HG03457 (cell line): ENCODE measurements around the gene UQCRHL.
"Not testable (repeated sequence)": the region's sequence is repeated elsewhere in the genome, so short reads cannot be mapped to it uniquely, and the experiment has no call there.

Experiments
- ATAC-seq: cut with Tn5 transposase; IDR thresholded peaks from one replicate; pipeline ENCODE4 v1.9.1; 2021; ENCODE audit warnings: moderate number of reproducible peaks; ENCODE audit not compliant: unreplicated experiment

UQCRHL gene

GRCh38 chr1:15807549-15807948, at the start of gene UQCRHL:
UQCRHL (minus strand) TSS chr1:15807649; CDS start chr1:15807649, 0 bp downstream.
- ATAC-seq: not testable (repeated sequence)

- no peak for ATAC-seq
Observed at GRCh38 chr1:15856888-15857287, 49.4 kb upstream of the UQCRHL start.

DNA sequence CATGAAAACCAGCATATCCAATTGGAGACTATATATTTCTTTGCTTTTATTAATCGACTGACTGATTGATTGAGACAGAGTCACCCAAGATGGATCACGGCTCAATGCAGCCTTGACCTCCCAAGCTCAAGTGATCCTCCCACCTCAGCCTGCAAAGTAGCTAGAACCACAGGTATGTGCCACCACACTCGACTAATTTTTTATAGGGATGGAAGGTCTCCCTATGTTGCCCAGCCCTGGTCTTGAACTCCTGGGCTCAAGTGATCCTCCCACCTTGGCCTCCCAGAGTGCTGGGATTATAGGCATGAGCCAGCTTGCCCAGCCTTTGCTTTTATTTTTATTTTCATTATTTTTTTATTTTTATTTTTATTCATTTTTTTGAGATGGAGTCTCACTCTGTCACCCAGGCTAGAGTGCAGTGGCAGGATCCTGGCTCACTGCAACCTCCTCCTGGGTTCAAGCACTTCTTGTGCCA, 45.4 kb upstream of the UQCRHL start:
- ATAC-seq: no peak

- no peak for ATAC-seq
Observed at GRCh38 chr1:15852036-15852827, 44.8 kb upstream of the UQCRHL start.

DNA sequence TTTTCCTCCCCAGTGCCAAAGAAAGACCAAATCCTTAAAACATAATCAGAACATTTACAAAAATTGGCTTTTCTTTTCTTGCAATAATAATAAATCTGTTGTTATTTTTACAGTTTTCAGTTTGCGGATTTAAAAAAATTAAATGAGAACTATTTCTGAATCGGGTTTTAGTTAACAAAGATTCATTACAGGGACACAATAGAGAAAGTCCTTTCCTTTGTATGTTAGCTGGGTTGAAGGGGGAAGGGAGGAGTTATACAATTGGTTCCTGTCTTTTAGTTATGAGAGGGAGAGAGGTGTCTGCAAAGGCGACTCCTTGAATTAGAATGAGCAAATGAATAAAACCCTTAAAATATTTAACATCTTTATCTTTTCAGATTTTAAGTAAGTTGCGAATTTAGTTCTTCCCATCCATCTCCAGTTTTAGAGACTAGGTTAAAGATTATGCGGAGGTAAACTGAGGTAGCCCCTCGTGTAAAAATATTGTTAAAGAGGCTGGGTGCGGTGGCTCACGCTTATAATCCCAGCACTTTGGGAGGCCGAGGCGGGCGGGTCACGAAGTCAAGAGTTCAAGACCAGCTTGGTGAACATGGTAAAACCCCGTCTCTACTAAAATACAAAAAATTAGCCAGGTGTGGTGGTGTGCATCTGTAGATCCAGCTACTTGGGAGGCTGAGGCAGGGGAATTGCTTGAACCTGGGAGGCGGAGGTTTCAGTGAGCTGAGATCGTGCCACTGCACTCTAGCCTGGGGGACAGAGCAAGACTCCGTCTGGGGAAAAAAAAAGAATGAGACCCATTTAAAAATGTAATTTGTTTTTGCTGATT, 44.0 kb upstream of the UQCRHL start:
- ATAC-seq: no peak

- ATAC-seq: no peak
Observed at GRCh38 chr1:15850471-15851001, 43.1 kb upstream of the UQCRHL start.

DNA sequence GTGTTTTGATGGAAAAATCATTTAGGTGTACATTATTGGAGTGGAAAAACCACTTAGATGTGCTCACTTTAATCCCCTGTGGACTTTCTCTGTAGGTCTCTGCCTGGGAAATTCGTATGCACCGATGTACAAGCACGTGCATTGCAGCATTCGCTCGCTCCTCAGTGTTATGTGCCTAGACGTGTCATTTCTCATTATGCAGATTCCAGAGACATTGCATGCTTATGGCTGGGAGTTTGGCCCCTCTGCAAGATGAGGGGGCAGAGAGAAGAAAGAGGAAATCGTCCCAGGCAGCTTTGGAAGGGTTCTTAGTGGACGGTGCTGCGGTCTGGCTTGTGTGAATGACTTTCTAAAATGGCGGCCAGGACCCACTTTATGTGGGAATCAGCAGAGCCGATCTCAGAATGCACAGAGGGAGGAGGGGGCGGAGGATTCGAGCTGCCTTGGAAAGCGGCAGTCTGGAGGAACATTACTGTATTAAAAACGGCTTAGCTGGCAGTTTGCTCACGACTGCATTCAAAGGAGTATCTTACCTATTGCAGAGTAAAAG, 42.4 kb upstream of the UQCRHL start:
- ATAC-seq: no peak

DNA sequence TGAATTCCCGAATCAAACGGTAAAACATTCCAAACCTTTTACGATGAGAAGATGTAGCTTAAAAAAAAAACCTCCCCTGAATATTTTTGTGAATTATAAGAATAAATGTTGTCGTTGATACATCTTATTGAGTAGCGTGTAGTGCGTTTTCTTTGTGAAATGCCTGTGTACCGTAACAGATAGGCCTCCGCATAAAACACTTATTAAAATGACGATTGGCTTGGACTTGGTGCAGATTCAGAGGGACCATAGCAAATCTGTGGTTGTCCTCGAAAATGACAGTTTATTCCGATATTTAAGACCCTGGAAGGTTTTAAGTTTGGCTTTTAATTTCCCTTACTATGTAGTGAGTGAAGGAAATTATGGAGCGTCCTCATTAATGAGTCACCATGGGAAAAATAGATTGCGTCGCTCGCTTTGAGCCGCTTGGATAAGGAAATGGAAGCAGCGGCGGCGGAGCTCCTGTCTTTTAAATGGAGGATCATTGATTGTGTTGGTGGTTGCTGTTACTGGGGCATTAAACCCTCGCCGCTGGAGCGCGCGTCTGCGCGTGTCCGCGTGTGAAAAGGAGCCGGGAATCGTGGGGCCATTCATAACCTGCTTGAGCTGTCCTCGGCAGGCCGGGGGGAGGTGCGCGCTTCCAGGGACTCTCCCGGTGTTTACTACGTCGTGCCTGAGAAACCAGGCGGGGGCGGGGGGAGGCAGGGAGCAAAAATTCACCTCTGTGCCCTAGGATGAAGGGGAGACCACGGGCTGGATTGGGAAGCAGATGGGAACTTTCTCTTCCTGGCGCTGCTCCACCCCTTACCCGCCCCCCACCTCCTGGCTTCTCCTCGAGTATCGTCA, 41.7 kb upstream of the UQCRHL start:
- no peak for ATAC-seq

DNA sequence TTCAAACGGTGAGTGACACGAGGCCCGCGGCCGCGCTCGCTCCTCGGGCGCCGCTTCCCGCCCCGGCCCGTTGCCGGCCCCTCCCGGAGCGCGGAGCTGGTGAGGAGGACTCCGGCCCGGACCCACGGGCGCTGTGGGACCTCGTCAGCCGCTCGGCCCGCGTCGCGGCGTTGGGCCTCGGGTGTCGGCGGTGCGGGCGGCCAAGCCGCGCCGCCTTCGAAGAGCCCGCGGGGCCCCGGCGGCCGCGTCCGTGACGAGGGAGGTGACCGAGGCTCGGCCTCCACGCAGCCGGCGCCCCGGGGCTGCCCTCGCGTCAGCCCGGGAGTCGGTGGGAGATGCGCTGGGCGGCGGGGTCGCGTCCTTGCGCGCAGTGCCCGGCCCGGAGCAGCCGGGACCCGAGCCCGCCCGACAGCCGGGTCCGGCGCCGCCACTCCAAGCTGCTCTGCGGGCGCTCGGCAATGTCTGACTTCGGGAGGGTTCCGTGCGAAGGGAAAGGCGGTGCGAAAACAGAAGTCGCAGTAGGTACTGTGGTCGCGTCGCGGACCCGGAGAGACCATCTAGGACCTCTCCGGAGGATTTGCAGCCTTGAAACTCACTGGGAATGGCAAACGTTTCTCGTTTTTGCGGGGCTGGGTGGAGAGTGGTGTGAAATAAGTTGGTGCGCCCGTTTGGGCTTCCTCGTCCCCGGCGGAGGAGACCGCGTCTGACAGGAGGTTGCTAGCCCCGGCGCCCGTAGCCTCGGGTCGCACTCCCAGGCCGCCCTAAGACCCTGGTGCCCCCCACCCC, 40.9 kb upstream of the UQCRHL start:
- peak; percentile 11 for ATAC-seq

DNA sequence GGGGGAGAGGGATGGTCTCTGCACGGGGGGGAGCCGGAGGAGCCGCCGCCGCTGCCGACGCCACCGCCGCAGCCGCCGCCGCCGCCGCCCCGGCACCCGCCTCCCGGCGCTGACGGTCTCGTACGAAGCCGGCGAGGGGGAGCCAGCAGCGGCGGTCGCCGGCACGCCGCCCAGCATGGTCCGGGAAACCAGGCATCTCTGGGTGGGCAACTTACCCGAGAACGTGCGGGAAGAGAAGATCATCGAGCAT, 40.4 kb upstream of the UQCRHL start:
- ATAC-seq: no peak

DNA sequence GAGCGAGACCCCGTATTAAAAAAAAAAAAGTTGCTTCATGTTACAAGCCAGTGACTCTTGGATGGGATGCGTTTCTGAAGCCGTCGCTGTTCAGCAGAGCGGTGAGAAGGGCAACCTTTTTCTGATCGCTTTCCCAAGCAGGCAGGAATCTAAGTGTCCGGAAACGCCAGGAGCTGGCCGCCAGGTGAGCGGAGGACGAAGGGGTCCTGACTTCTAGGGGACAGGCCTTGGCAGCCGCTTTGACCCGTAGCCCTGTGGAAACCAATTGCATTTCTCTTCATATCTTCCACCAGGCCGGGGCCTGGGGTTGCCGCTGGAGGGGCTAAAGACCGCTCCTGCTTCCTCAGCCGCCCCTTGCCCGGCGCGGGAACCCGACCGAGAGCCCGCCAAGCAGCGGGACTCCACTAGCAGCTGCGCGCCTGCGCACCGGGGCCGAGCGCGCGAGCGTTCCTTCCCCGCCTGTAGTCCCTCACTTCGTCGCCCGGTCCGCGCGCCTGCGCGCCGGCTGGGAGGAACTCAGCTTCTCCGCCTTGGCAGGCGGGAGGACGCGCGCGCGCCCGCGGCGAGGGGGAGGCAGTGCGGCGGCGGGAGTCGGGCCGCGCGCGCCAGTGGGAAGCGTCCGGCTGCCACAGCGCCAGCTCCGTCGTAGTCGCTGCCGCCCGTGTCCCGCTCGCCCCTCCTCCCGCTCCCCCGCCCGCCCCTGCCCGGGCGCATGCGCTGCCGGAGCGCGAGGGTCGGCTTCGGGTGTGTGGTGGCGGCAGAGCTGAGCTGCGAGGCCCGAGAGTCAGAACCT, 39.8 kb upstream of the UQCRHL start, which contains the start of gene SPEN:
SPEN (plus strand) TSS at position 608 of the 793 bp plus-strand sequence. CDS start 361 bp downstream, outside the sequence.
- ATAC-seq: peak; percentile 37

- not testable (repeated sequence) for ATAC-seq
Observed at GRCh38 chr1:15846056-15846455, 38.6 kb upstream of the UQCRHL start.

DNA sequence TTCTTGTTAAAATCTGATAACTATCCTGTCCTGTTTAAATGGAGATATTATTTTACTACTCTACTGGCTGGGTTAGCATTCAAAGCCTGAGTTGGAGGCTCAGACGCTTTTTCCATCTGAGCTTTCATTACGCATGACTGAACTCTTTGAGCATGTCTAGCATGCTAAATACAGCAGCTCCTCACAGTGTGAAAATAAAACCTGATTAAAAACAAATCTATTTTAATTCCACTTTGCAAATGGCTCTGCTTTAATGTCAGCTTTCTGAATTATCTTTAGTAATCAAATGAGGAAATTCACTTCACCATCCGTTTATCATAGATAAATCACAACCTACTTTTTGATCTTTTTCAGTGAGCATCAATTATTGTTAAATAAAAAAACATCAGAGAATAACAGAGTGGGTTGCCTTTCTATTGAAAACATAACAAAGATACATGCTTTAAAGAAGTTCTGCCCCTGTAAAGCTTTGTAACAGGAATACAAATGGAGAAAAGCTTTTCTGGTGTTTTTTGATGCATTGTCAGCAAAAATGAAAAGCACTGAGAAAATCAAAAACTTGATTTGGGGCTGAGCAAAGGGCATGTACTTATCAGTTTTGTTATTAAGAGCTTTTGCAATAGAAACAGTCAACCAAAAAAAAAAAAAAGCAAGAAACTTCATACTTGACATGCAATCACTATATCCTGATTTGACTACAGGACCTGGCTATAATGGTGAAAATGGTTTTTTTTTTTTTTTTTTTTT, 36.5 kb upstream of the UQCRHL start:
- no peak for ATAC-seq

DNA sequence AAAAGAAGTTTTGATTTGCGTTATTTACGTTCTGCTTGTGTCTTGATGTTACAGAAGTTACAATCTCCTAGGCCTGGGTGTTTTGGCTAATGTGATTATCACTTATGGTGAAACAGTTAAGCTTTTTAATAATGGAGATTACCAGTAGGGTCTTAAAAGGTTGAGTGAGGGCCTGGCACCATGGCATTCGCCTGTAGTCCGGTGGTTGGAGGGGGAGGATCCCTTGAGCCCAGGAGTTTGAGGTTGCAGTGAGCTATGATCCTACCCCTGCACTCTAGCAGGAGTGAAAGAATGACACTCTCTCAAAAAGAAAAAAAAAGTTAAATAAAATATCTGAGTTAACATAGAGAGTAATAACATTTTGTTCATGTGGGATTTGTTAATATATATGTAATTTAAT, 31.3 kb upstream of the UQCRHL start:
- ATAC-seq: no peak

GRCh38 chr1:15837931-15838330, 30.5 kb upstream of the UQCRHL start:
- ATAC-seq: no peak

DNA sequence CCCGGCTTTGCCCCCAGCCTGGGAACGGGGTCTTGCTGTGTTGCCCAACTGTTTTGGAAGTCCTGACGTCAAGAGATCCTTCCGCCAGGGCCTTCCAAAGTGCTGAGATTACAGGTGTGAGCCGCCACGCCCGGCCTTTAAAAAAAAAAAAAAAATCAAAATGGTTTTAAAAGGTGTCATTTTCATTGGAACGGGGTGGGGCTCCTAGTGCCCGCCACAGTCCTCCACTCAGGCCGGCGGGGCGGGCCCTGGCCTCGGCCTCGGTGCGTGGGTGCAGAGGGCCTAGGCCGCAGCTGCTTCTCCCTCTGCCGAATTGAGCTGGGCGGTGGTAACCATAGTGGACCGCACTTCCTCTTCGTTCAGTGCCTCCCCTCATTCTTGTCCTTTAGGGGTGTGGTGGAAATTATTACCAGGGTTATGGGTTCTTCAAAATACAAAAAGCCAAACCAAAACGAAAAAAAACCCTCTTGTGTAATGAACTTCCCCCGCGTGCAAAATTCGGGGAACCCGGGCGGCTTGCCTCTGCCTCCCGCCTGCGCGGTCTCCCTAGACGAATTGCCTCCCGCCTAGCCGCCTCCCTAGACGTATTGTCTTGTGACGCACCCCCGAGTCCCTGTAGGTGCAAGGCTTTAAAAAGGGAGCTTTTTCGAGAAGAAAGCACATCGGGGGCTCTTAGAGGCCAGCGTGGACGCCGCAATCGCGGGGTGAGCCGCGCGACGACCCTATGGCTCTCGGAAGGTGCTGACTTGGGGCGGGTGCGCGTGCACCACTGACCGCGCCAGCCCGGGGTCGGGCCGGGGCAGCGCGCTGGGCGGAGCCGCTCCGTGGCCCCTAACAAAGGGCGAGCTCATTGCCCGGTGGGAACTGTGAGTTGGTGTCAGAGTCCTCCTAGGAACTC, 29.6 kb upstream of the UQCRHL start:
- no peak for ATAC-seq

DNA sequence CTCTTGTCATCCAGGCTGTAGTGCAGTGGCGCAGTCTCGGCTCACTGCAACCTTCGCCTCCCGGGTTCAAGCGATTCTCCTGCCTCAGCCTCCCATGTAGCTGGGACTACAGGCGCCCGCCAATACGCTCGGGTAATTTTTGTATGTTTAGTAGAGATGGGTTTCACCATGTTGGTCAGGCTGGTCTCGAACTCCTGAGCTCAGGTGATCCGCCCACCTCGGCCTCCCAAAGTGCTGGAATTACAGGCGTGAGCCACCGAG, 29.0 kb upstream of the UQCRHL start:
- not testable (repeated sequence) for ATAC-seq
